GM21447 (cell line): ENCODE data around the gene CEP72.

Source experiments
- ATAC-seq: cut with Tn5 transposase; IDR thresholded peaks from one replicate; pipeline ENCODE4 v1.9.1; 2021; ENCODE audit not compliant: unreplicated experiment

CEP72 gene

DNA sequence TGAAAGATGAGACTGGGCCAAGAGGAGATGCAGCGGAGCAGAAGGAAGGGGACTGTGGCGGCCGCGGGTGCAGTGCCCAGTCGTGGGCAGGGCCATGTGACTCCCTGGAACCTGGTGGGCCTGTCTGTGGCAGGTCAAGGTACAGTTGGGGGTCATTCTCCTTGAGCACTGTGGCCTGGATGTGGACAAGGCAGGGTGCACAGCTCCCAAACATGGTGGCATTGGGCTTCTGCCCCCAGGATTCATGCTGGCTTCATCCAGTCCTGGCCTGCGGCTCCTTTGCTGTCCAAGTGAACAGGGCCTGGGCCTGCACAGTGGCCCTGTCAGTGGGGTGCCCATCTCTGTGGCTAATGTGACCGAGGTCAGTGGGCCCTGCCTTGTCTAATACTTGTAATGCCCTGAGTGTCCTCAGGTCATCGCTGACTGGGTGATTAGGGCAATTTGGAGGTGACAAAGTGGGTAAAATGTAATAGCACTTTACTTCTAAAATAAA is 39.9 kb downstream of the CEP72 start:
- no peak for ATAC-seq

DNA sequence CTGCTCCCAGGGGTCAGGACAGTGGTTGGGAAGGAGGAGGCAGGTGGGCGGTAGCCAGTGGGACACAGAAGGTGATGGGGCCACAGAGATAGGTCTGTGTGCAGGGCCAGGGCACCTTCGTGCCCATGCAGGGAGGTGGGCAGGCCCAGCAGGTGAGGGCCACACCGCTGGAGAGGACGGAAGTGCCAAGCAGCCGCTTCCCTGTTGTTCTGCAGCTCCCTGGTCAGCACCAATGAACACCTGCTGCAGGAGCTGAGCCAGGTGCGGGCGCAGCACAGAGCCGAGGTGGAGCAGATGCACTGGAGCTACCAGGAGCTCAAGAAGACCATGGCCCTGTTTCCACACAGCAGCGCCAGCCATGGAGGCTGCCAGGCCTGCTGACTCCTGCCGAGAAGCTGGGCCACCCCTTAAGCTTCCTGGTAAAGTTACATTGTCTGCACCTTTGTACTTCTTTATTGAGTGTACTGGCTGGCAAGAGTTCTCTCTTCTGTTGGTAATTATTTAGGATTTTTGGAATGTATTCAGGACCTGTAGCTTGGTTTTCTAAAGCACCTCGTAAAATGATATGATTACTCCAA is 40.7 kb downstream of the CEP72 start:
- ATAC-seq: no peak

DNA sequence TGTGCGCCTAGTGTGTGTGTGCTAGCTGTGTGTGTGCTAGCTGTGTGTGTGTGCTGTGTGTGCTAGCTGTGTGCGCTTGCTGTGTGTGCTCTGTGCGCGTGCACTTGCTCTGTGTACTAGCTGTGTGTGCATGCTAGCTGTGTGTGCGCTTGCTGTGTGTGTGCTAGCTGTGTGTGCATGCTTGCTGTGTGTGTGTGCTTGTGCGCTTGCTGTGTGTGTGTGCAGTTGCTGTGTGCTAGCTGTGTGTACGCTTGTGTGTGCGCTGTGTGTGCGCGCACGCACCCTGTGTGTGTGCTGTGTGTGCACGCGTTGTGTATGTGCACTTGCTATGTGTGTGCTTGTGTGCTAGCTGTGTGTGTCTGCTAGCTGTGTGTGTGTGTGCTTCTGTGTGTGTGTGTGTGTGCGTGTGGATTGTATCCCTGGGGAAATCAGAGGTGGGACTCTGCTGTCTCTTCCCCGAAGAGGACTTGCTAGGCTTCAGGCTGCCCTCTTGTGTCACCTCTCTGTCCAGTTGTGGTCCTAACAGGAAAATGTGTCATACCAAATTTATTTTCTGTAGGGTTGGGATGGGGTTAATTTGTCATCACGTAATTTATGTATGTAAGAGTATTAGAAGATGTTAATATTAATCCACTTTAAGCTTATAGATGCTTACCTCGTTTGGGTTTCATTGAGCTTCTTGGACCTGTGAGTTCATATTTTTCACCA is 42.1 kb downstream of the CEP72 start:
- ATAC-seq: no peak

DNA sequence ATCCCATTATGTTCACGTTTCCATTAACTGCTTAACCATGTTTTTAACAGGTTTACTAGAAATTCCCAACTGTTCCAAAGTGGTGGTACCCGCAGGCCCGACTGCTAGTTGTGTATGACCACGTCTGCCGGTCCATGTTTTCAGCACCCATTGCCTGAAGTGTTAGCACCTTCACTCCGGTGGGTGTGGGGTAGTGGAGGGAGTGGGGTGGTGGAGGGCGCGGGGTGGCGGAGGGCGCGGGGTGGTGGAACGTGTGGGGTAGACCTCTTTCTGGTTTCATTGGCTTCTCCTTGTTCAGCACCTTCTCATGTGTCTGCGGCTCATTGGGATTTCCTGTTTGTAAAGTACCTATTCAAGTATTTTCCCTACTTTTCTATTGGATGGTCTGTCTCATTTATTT is 43.3 kb downstream of the CEP72 start:
- no peak for ATAC-seq

DNA sequence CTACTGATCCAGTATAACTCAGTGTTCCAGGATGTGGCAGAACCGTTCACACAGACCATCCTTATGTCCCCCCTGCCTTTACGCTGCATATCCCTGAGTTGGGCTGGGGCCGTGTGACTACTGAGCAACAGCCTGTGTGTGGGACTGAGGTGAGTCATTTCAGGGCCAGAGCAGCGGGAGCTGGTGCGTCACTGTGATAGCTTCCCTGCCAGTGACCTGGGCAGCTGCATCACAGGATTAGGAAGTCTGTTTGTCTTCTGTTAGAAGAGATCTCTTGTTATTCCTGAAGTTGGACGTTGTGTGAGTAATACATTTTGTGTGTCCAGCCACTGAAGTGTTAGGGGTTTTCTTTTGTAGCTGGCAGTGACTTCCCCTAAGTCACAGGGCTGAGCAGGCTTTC is 45.4 kb downstream of the CEP72 start:
- no peak for ATAC-seq

DNA sequence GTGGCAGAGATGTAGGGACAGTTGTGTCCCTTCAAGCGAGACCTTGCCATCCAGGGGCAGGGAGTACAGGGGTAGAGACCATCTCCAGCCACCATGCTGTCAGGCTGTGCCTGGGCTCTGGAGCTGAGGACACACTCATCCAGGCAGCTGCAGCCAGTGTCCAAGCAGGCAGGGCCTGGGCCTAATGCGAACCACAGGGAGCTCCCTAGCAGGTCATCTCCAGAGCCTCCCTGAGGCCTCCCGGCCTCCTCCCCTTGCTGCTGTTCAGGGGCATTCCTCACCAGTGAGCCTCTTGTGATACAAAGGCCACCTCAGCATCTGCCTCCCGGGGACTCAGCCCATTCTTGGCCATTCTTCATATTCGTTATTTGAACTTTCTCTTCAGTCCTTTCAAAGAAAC is 46.0 kb downstream of the CEP72 start:
- ATAC-seq: no peak

DNA sequence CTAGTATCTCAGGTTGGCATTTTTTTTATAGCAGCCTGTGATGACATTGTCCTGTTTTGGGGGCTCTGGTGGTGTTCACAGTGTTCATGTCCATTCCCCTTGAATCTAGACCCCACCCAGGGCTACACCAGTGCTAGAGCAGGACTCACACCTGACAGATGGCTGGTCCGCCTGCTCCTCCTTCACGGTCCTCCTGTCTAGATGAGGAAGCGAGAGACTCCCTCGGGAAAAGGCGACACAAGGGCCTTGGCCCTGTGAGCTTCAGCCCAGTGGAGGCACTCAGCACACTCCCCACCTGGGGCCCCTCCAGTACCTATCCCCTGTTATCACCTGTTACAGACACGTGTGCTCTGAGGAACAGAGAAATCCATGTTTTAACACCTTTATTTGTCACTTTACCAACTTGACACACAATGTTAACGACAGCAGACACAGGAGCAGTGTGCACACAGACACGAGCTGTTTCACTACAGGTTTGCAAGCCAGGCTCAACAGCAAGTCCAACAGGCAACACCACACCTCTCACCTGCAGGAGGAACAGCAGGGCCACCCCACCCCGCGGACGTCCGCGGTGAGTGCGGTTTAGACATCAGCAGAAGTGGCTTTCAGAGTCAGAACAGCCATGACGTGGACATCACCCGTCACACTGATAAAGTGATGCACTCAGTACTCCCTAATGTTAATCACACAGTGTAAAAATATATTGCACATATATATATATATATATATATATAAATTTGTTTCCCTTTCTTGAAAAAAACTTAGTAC is 47.5 kb downstream of the CEP72 start:
- ATAC-seq: no peak

DNA sequence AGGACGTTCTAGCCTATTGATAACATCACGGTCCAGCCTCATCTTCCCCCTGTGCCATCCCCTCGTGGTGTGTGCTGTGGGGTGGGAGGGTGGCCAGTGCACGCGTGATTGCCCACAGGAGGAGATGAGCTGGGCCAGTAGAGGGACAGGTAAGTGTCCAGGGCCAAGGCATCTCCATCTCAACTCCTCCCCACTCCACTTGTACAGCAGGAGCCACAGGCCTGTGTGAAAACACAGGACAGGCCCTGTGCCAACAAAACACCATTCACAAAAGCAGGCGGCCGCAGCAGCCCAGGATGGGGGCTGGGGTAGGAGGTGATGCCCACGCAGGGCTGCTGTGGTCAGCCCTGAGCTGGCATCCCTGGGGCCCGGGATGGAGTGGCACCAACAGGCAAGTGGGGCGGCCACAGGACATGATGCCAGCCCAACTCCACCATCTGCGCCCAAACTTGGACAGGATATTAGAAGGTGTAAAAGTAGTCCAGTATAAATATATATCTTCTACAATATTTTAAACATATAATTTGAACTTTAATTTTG is 48.4 kb downstream of the CEP72 start:
- no peak for ATAC-seq

DNA sequence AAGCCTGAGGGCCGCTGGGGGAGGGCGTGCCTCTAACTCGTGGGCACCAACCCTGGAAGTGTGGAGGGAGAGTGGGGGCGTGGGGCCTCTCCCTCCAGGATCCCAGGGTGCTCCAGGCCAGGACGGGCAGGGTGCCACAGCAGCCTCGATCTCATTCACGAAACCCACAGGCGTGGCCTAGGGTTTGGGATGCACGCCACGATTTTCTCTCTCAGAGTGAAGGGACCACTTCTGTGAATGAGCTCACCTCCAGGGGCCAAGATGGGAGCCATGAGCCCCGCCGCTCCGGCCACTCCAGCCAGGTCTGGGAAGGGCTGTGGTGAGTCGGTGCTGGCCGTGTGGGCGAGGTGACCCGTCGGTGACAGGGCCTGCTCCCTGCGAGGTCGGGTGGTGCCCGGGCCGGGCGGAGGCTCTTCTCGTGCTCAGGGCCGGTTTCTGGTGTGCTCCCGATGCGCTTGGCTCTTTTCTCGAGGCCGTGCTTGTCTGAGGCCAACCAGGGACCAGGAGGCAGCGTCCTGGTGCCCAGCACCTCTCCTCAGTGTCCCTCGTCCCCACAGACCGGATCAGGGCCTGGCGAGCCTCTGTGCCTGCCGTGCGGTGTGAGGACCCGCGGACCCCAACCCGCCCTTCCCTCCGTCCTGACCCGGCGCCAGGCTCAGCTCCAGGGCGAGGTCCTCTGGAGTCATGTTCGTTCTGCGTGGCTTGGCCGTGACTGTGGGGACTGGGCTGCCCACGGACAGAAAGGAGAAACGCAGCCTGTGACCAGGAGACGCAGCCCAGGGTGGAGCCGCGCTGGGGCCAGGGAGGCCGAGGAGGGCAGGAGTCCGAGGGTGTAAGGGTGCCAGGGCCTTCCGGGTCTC is 50.0 kb downstream of the CEP72 start:
- no peak for ATAC-seq

DNA sequence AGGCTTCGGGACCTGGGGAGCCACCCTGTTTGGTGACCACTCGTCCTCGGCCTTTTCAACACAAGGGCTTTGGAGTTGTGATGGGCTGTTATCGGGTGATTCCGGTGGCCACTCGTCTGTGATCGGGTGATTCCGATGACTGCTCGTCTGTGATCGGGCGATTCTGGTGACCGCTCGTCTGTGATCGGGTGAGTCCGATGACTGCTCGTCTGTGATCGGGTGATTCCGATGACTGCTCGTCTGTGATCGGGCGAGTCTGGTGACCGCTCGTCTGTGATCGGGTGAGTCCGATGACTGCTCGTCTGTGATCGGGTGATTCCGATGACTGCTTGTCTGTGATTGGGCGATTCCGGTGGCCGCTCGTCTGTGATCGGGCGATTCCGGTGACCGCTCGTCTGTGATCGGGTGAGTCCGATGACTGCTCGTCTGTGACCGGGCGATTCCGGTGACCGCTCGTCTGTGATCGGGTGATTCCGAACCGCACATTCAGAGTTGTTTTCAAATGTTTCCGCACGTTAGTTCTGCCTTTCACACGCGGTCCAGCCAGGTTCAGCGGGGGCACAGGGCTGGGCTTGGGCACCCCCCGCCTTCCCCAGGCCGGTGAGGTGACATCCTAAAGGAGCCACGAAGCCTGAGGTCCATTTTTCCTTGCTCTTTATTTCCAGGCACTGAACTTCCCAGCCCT is 50.8 kb downstream of the CEP72 start:
- no peak for ATAC-seq

DNA sequence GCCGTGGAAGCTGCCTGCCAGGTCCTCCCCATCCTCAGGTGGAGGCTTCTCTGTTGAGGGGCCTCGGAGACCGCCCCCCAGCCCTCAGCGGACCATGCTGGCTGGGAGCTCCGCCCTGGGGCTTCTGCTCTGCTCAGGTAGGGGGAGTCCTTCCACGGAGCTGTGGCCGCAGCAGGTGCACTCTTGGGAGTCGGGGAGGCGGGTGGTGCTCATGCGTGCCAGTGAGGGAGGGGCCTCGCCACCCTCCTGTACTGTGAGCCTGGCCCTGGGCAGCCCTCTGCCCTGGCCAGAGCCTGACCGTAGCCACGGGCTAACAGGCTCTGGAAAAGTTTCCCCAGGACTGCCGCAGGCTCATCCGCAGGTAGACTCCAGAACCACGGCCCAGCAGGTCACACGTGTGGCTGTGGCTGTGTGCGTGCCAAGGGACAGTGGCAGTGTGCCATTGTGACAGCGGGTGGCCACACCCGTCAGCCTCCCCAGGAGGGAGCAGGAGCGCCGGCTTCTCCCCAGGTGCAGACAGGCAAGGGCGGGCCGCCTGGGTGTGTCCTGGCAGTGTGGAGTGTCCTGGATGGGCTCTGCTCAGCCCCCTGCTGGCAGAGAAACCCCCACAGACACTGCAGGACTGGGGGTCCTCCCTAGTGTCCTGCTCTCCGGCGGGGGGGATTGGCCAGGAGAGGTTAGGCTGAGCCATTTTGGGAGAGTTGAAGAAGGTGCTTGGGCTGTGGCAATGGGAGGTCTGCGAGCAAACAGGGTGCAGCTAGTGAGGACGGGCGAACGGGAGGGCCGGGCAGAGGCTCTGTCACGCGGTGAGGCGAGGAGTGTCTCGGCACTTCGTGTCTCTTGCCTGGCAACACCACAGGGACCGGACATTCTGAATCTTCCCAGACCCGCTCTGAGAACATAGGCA is 51.5 kb downstream of the CEP72 start:
- no peak for ATAC-seq

DNA sequence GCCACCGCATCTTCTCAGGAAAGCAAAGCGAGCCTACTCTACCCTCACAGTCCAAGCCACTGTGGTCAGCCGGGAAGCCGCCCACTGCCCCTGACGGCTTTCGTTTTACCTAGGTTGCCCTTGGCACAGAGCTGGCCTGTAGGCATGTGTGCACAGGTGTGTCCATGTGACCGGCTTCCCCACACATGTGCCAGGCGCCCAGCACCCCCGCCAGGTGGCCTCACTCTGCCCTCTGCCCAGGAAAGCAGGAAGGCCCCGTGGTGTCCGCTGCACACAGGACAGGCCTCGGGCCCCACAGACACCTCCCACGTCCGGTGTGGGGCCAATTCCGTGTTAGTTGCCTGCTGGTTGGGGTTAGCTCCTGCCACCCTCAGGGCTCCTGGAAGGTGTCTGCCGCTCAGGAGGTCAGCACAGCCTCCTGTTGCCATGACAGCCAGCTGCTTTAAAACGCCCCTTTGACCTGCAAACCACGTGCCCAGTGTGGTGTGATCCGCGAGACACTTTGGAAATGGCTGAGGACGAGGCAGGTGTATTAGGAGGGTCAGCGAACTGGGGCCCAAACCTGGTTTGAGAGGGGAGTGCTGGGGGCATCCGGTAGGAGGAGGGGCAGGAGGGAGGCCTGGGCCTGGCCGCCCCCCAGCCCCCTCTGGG is 52.3 kb downstream of the CEP72 start:
- ATAC-seq: no peak

DNA sequence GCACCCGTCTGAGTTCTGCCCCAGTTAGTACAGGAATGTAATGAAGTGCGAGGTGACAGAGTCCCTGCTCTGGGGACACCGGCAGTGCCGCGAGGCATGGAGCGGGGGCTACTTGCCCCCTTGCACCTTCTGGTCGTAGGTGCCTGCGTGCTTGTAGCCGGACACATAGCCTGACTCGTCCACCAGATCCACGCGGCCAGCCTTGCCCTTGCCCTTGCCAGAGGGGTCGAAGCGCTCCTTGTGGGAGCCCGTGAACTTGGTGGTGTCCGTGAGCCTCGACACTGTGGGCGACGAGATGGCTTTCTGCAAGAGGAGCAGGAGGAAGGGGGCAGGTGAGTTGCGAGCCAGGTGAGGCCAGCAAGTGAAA is 52.8 kb downstream of the CEP72 start:
- no peak for ATAC-seq

DNA sequence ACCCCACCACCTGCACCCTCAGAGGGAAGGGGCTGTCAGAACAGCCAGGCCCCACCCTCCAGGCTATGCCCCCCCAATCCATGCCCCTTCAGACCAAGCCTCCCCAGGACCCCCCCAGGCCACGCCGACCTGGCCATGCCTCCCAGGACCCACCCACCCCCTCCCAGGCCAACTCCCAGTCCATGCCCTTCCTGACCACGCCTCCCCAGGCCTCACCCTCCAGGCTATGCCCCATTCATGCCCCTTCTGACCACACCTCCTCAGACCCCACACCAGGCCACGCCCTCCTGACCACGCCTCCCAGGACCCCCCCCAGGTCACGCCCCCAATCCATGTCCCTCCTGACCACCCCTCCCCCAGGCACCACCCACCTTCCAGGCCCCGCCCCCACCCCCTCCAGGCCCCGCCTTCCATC is 53.4 kb downstream of the CEP72 start:
- ATAC-seq: no peak

DNA sequence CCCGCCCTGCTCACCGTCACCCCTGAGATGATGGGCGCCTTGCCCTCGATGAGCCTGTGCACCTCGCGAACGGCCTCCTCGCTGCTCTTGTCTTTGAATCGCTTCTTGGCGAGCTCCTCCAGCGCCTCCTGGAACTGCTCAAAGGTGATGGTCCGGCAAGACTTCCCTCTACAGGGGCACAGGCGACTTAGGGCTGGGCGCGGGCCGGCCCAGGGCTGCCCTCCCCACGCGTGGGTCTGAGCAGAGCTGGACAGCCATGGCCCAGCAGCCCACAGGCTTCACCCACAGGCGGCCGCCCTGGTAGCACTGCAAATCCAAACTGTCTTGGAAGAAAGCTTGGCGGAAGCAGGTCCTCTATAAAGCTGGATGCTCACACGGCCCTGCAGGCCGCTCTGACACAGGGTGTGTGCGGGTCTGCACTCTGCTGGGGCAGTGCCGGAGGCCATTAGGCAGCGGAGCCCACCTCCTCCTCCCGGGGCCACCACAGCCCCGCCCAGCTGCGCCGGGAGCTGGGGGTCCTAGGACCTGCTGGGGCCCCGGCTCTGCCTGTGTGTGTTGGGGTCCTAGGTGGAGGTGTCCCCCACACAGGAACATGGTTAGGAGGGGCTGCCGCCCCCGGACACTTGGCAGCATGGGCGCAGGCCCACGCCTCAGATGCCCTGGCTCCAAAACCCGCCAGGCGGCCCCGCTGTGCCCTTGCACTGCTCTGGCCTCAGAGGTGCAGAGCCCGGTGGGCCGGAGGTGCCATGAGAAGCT is 54.0 kb downstream of the CEP72 start:
- ATAC-seq: no peak

DNA sequence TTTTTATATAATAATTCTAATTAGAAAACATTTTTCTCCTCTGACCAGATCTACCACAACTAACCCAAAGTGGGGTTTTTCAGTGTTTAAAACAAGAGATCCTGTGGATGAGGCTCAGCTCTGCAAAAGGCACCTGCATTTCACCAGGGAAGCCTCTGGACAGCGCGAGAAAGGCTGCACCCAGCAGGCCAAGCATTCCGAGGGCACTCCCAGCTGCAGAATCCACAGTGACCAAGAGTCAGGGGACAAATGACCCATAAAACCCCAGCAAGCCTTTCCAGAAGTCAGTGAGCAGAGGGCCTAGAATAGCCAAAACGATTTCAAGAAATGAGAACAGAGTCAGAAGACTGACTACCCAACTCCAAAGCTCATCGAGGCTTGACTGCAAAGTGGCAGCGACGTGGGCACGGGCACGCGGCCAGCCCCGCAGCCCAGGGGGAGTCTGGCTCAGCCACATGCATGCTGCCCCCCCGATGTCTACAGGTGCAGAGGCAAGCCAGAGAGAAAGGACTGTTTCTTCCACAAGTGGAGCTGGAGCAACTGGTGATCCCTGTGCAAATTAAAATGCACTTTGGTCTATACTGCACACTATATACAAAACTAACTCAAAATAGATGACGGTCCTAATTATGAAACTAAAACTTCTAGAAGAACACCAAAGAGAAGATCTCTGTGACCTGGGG is 54.8 kb downstream of the CEP72 start:
- ATAC-seq: no peak

DNA sequence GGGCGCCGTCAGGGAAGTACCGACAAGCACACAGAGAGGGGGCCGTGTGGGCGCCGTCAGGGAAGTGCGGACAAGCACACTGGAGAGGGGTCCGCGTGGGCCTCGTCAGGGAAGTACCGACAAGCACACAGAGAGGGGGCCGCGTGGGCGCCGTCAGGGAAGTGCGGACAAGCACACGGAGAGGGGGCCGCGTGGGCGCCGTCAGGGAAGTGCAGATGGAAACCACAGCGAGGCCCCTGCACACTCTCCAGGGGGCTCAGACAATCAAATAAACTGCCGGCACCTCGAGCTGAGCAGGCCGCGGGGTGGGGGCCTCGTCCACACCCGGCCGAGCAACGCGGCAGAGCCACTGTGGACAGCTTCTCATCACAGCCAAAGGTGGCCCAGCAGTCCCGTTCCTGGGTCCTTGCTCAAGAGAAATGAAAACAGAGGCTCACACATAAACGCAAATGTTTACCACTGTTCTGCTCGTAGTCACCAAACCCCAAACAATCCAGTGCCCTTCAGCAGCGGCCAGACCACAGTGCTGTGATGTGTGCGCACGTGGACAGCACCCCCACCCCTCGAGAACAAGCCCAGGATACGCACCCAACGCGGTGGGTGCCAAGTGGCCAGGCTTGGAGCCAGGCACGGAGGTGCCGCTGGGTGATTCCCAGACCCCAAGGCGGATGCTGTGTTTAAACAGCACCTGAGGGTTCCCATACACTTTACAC is 56.3 kb downstream of the CEP72 start:
- ATAC-seq: no peak
